Activated CD4-positive, alpha-beta T cell treated with anti-CD3 and anti-CD28 coated beads, Interleukin-2, amount 10 ng/mL, durations not matched to agents 24 days and 14 days (primary cell): Measurements from ENCODE around the gene THSD4. TPM values are rescaled to one million over a fixed set of nuclear protein-coding genes. Genes with fewer than 3 reads are reported as not detected.
"Not testable (repeated sequence)": the region's sequence is repeated elsewhere in the genome, so short reads cannot be mapped to it uniquely, and the experiment has no call there.

Source experiments
- DNase-seq: peaks from one replicate; pipeline ENCODE4 v3.0.0; 2022
- H3K27ac Mint-ChIP-seq: one replicate; pipeline ENCODE4 v1.8.0; 2022; ENCODE audit warnings: mild to moderate bottlenecking, mixed read lengths
- H3K27me3 Mint-ChIP-seq: one replicate; pipeline ENCODE4 v1.8.0; 2022; ENCODE audit warnings: mixed read lengths
- H3K36me3 Mint-ChIP-seq: one replicate; pipeline ENCODE4 v1.8.0; 2022; ENCODE audit warnings: low read depth, mild to moderate bottlenecking, mixed read lengths
- H3K4me1 Mint-ChIP-seq: one replicate; pipeline ENCODE4 v1.8.0; 2021; ENCODE audit warnings: mixed read lengths
- H3K4me3 Mint-ChIP-seq: one replicate; pipeline ENCODE4 v1.8.0; 2022; ENCODE audit warnings: mild to moderate bottlenecking, moderate library complexity, mixed read lengths
- H3K9me3 Mint-ChIP-seq: one replicate; pipeline ENCODE4 v1.8.0; 2021; ENCODE audit warnings: mixed read lengths
- intact Hi-C: fragments of 100-400 bp; cut with micrococcal nuclease; formaldehyde crosslinking; loops from one replicate; pipeline ENCODE4 v1.15.1; 2023
- total RNA-seq: library from RNA; stranded (reverse); gene quantifications from 2 replicates; pipeline ENCODE4 v1.2.3, GENCODE V29; 2022

THSD4 gene
- total RNA-seq, 1 donor from 2014 or later = not detected

DNA sequence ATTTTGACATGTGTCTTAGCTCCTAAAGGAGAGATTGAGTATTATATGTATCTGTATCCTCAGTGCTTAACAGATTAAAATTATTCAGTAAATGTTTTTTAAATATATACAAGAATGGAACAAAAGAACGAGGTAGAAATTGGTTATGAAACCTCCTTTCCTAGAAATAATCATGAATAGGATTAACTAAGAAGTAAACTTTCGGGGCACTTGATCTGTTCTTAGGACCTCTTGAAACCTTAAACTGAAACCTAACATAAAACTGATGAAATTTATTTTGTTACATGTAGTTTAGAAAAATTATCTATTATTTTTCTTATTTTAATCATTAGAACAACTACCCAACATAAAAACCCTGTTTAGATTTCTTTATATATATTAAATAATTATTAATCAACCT, 311.5 kb downstream of the THSD4 start:
- H3K4me1 Mint-ChIP-seq = no peaks in the 10 kb centered on the region
- H3K9me3 Mint-ChIP-seq = no peaks in the 10 kb centered on the region
- H3K27ac Mint-ChIP-seq = no peak overlapping the region
- peaks cover 6% of the 10 kb centered on the region for H3K27me3 Mint-ChIP-seq
- DNase-seq = no peak
- H3K36me3 Mint-ChIP-seq = no peaks in the 10 kb centered on the region
- intact Hi-C loops = no loop called here
- no peak overlapping the region for H3K4me3 Mint-ChIP-seq

DNA sequence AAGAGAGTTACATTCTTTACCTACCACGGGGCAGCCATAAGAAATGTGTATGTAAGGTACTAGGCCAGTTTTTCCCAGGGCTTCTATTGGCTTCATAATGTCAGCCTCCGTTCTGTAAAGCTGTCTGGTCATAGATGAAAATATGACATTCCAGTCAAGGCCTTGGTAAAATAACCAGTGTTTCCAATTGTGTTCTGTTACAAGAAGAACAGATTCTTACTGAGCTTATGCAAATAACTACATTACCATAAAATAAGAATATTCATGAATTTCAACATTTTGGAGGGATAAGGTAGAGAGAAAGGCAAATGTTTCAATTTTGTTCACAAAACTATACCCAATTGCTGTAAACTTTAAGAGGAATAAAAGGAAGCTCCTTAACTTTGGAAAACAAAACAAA, 315.5 kb downstream of the THSD4 start:
- intact Hi-C loops = no loop called here
- H3K4me3 Mint-ChIP-seq = no peak overlapping the region
- DNase-seq = no peak
- H3K36me3 Mint-ChIP-seq = no peaks in the 10 kb centered on the region
- H3K27ac Mint-ChIP-seq = no peak overlapping the region
- no peaks in the 10 kb centered on the region for H3K9me3 Mint-ChIP-seq
- H3K27me3 Mint-ChIP-seq = peaks cover 11% of the 10 kb centered on the region
- no peaks in the 10 kb centered on the region for H3K4me1 Mint-ChIP-seq

DNA sequence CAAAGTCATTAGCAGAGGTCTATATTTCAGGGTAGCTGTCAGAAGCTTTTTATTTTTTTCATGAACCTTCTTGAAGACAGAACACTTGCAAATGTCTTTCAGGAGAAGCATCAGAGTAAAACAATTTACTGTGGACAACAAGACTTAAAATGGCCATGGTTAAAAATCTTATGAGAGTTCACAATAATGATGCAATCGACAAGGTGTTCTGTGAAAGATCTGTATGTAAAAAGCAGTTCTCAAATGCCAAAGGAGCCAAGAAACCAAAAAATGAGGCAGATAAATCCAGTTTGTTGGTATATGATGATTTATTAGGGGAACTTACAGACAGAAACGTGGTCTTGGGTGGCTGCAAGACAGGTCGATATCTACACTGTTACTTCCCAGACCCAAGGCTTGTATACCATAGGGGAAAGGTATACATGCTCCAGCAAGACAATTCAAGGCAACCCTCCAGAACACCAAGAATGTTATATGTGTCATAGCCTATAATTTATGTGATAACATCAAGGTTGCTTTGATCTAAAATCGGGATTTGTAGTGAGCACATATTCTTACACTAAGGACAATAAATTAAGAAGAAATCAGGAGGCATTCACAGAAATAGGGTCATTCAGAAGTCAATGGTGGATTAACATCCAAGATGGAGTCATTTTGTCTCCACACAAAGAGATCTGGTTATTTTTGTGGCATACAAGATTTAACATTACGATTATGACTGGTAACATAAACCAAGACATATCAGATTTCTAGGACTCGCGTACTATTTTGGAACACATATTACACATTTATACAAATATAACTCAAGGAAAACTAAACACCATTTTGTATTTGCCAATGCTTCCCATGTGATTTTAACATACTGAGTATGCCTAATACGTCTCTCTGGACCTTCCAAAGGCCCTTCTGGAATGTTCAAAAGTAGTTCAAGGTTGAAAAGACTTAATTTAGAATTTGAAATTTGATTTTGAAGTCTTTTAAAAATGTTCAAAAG, 316.4 kb downstream of the THSD4 start:
- no peaks in the 10 kb centered on the region for H3K4me1 Mint-ChIP-seq
- intact Hi-C loops = no loop called here
- no peaks in the 10 kb centered on the region for H3K9me3 Mint-ChIP-seq
- H3K36me3 Mint-ChIP-seq = no peaks in the 10 kb centered on the region
- peak; percentile 16 for DNase-seq
- peaks cover 11% of the 10 kb centered on the region for H3K27me3 Mint-ChIP-seq
- no peak overlapping the region for H3K27ac Mint-ChIP-seq
- no peak overlapping the region for H3K4me3 Mint-ChIP-seq

DNA sequence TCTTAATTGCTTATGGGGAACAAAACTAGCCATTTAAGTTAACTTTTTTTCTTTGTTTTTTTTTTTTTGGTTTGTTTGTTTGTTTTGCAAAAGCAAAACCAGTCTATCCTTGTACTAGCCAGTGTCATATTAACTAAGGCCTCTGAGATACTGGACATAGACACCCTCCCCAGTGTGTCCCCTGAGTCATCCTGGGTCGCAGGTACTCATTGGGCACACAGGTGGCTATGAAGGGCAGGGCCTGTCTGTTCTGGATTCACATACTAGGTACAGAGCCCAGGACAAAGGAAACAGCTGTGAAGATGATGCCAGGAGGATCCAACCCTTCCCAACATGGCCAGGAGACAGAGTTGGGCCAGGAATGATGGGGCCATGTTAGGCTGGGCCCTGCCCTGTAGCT, 318.1 kb downstream of the THSD4 start:
- Mint-ChIP-seq H3K4me1 (no peaks in the 10 kb centered on the region), H3K9me3 (no peaks in the 10 kb centered on the region), H3K36me3 (no peaks in the 10 kb centered on the region), H3K27ac (no peak overlapping the region), H3K4me3 (no peak overlapping the region), H3K27me3 (peaks cover 17% of the 10 kb centered on the region)
- DNase-seq = no peak
- intact Hi-C loops = no loop called here

DNA sequence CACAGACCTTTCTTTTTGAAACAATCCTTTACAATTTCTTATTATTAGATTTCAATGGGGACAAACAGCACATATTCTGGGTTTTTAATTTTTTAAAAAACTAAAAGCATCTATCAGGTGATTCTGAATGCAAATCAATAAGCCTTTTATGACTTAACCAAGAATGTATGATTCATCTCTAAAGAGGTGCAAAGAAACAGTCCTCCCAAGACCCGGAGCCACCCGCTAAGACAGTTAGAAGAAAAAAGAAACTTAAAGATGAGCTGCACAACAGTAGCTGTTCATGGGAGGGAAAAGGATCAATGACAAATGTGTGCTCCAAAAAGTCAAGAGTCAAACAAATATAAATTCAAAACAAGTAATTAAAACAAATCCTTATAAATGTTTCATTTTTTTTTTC, 319.5 kb downstream of the THSD4 start:
- H3K36me3 Mint-ChIP-seq = no peaks in the 10 kb centered on the region
- peaks cover 15% of the 10 kb centered on the region for H3K27me3 Mint-ChIP-seq
- H3K4me1 Mint-ChIP-seq = no peaks in the 10 kb centered on the region
- intact Hi-C loops = no loop called here
- H3K9me3 Mint-ChIP-seq = no peaks in the 10 kb centered on the region
- H3K4me3 Mint-ChIP-seq = no peak overlapping the region
- peak; percentile 14 for DNase-seq
- no peak overlapping the region for H3K27ac Mint-ChIP-seq

DNA sequence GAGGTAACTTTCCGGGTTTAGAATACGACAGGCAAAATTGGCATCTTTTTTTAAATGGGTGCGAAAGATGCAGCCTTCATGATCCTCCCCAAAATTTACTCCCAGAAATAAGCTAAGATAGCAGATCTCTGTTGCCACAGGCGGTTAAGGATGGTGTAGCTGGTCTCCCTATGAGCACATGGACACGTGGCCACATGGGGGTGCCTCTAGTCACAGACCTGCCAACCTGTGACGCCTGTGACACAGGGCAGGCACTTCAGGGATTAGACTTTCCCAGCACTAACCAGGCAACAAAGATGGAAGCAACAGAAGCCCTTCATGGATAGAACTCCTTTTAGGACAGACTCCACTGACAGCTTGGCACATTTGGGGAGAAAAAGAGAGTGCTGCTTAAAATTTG, 320.3 kb downstream of the THSD4 start:
- intact Hi-C loops = no loop called here
- Mint-ChIP-seq H3K27ac (no peak overlapping the region), H3K36me3 (no peaks in the 10 kb centered on the region), H3K4me1 (no peaks in the 10 kb centered on the region), H3K9me3 (no peaks in the 10 kb centered on the region), H3K4me3 (no peak overlapping the region), H3K27me3 (peaks cover 17% of the 10 kb centered on the region)
- peak; percentile 37 for DNase-seq

DNA sequence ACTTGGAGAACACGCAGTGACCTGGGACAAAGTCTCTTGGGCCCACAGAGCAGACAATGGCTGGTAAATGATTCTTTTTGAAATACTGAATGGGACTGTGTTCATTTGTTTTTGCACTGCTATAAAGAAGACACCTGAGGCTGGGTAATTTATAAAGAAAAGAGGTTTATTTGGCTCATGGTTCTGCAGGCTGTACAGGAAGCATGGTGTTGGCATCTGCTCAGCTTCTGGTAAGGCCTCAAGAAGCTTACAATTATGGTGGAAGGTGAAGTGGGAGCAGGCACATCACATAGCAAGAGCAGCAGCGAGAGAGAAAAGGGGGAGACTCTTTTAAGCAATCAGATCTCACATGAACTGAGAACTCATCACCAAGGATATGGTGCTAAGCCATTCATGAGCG, 321.6 kb downstream of the THSD4 start:
- no peaks in the 10 kb centered on the region for H3K9me3 Mint-ChIP-seq
- H3K27ac Mint-ChIP-seq = no peak overlapping the region
- H3K36me3 Mint-ChIP-seq = no peaks in the 10 kb centered on the region
- DNase-seq = peak; percentile 39
- no peak overlapping the region for H3K4me3 Mint-ChIP-seq
- H3K4me1 Mint-ChIP-seq = no peaks in the 10 kb centered on the region
- intact Hi-C loops = no loop called here
- H3K27me3 Mint-ChIP-seq = peaks cover 14% of the 10 kb centered on the region

DNA sequence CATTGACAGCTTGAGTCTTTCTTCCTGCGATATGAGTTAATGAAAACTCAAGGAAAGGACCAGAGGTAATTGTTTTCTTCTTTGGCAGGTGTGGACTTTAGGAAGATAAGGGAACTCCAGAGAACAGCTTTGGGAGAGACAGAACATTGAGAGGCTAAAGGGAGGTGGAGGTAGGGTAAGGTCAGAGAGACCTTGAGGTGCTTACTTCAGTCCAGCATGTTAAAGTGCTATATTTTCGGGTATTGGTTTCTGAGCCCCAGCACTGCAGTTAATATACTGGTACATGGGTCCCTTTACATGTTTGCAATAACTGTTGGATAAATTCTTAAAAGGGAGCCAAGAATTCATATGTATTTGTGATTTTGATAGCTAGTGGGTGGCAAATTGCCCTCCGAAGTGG, 322.1 kb downstream of the THSD4 start:
- no peak for DNase-seq
- H3K27me3 Mint-ChIP-seq = peaks cover 14% of the 10 kb centered on the region
- no peak overlapping the region for H3K27ac Mint-ChIP-seq
- no peaks in the 10 kb centered on the region for H3K4me1 Mint-ChIP-seq
- H3K4me3 Mint-ChIP-seq = no peak overlapping the region
- no peaks in the 10 kb centered on the region for H3K9me3 Mint-ChIP-seq
- intact Hi-C loops = no loop called here
- H3K36me3 Mint-ChIP-seq = no peaks in the 10 kb centered on the region

DNA sequence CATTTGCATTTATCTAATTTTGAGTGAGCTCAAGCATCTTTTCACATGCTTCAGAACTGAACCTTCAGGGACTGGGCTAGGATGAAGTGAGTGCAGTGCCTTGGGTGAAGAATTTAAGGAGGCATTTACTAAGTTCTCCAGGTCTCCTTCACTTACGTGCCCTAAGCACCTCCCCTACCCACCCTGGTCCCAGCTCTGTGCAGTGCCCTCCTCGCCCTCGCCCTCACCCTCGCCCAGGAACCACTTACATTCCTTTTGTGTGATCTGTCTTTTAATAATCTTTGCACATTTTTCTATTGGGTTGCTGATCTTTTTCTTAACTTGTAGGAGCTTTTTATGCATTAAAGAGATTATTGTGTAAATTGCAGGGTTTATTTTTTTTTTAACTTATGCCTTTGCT, 322.6 kb downstream of the THSD4 start:
- intact Hi-C loops = no loop called here
- peaks cover 14% of the 10 kb centered on the region for H3K27me3 Mint-ChIP-seq
- no peaks in the 10 kb centered on the region for H3K9me3 Mint-ChIP-seq
- no peak overlapping the region for H3K4me3 Mint-ChIP-seq
- no peaks in the 10 kb centered on the region for H3K4me1 Mint-ChIP-seq
- H3K36me3 Mint-ChIP-seq = no peaks in the 10 kb centered on the region
- DNase-seq = peak; percentile 22
- no peak overlapping the region for H3K27ac Mint-ChIP-seq

DNA sequence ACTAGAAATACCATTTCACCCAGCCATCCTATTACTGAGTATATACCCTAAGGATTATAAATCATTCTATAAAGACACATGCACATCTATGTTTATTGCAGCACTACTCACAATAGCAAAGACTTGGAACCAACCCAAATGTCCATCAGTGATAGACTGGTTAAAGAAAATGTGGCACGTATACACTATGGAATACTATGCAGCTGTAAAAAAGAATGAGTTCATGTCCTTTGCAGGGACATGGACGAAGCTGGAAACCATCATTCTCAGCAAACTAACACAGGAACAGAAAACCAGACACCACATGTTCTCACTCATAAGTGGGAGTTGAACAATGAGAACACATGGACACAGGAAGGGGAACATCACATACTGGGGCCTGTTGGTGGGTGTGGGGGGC, 324.2 kb downstream of the THSD4 start:
- H3K27ac Mint-ChIP-seq, H3K36me3 Mint-ChIP-seq, H3K4me3 Mint-ChIP-seq, H3K4me1 Mint-ChIP-seq, H3K9me3 Mint-ChIP-seq, intact Hi-C loops: not testable (repeated sequence)
- DNase-seq = peak; percentile 8
- H3K27me3 Mint-ChIP-seq = peaks cover 13% of the 10 kb centered on the region

DNA sequence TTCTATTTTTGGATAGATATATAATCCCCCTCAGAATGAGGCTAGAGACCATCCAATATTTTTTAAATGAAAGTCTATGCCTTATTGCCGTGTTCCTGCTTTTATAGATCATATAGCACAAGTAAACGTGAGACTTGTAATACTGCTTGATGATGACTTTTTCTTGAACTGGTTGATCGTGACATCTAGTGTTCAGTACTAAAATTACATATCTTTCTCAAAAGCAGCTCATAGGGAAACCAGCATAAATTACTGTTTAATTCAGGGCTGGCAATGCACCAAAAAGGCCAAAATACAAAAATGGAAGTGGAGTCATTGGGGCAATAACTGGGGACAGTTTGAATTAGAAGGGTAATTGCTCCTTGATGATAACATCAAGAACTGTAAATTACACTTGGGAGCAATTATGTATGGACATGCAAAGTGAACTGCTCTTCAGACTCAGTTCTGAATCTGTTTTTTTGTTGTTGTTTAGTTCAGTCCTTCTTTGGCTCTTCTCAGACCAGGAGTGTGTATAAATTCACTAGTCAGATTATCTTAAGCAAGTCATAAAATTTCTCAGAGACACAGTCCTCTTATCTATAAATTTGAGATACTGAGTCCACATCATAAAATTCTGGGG, 325.3 kb downstream of the THSD4 start:
- intact Hi-C loops = loop anchor here (10.0 kb wide), 1 partner anchor 616 kb away; no protein-coding TSS in a partner anchor
- Mint-ChIP-seq H3K27me3 (peaks cover 12% of the 10 kb centered on the region), H3K36me3 (no peaks in the 10 kb centered on the region), H3K4me1 (no peaks in the 10 kb centered on the region), H3K4me3 (no peak overlapping the region), H3K27ac (no peak overlapping the region), H3K9me3 (no peaks in the 10 kb centered on the region)
- DNase-seq = peak; percentile 55

DNA sequence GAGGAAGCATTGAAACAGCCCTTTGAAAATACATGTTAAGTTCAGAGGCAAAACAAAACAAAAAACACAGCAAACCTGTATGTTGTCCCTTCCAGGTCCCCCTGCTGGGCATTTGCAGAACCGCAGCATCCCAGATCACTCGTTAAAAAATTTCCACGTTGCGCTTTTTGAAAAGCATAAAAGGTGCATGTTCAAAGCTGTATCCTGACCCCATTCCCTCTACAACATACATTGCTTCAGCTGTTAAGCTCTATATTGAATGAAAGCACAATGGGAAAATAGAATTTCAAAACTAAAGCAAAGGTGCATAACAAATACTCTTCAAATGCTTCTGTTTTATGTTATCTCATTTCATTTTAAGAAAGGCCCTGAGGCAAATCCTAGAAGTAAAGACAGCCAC, 328.3 kb downstream of the THSD4 start:
- Mint-ChIP-seq H3K4me3 (no peak overlapping the region), H3K36me3 (no peaks in the 10 kb centered on the region), H3K27ac (no peak overlapping the region), H3K4me1 (no peaks in the 10 kb centered on the region), H3K9me3 (no peaks in the 10 kb centered on the region), H3K27me3 (peaks cover 4% of the 10 kb centered on the region)
- peak; percentile 81 for DNase-seq
- intact Hi-C loops = loop anchor here (10.0 kb wide), 1 partner anchor 619 kb away; no protein-coding TSS in a partner anchor

DNA sequence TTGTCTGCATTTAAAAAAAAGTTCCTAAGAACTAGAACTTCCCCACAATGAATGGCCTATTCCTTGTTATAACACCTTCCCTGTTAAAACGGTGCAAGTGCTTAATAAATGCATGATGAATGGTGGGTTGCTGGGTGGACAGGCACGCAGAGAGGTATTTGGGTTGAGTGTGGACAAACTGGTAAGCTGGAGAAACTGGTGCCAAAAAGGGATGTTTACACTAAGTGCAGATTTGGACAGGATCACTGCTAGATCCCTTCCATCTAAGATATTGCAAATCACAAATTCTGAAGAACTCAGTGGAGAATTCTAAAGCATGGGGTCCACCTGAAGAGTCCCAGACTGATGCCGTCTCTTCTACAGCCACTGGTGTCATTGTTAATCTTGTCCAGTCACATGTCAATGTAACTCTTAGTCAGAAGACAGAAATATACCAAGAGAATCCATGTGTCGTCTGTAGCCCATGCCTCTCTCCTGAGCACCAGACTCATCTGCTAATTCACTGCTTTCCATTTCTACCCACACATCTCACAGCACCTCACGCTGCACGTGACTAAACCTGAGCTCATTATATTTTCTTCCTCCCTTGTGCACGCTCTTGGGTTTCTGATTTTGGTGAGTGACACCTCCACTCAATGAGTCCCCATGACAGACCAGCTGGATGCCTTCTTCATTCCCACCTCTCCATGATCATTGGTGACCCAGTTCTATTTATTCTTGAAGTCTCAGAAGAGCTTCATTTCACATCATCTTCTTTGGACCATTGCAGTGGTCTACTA, 328.9 kb downstream of the THSD4 start:
- H3K27ac Mint-ChIP-seq = no peak overlapping the region

More for the DNA sequence above, 328.9 kb downstream of the THSD4 start:
- no peaks in the 10 kb centered on the region for H3K9me3 Mint-ChIP-seq
- H3K4me1 Mint-ChIP-seq = no peaks in the 10 kb centered on the region
- H3K4me3 Mint-ChIP-seq = no peak overlapping the region
- no peak for DNase-seq
- H3K36me3 Mint-ChIP-seq = no peaks in the 10 kb centered on the region
- intact Hi-C loops = loop anchor here (10.0 kb wide), 1 partner anchor 619 kb away; no protein-coding TSS in a partner anchor
- peaks cover 4% of the 10 kb centered on the region for H3K27me3 Mint-ChIP-seq
